Posterior vena cava (tissue), 2 donors: ENCODE data around the gene FCHO1. TPM values are rescaled to one million over a fixed set of nuclear protein-coding genes. Genes with fewer than 3 reads are reported as not detected.

ENCODE experiments used
- DNase-seq: peaks from one replicate; pipeline ENCODE4 v3.0.0-alpha.2; 2020; ENCODE audit warnings: low spot score
- intact Hi-C, 2 donors: fragments of 100-400 bp; cut with DNase I; formaldehyde crosslinking; loops; one replicate each; pipeline versions ENCODE4 v1.14.1 to v1.14.2; 2022 to 2023
- total RNA-seq, 2 donors: library from RNA; stranded (reverse); fragmentation: NEBNext Ultra II Directional; extraction: Animal tissue kit (Norgen Biotek cat#: 25700); gene quantifications; one replicate each; pipeline ENCODE4 v1.2.1, GENCODE V29; 2021
- donor health status: DM: yes; HTN: yes; CAD: no.
- donor health status: DM: yes; HTN: yes; CAD: no.

The FCHO1 gene
- total RNA-seq, 2 donors from 2014 or later, result 2.0 to 2.1 TPM

GRCh38 chr19:17806945-17807344, 55.7 kb downstream of the FCHO1 start:
- intact Hi-C loops, result no loop called here
- no peak for DNase-seq

- no peak for DNase-seq
- intact Hi-C loops, result no loop called here
Measured at GRCh38 chr19:17807731-17808316, 56.5 kb downstream of the FCHO1 start.

GRCh38 chr19:17811103-17811502, 59.8 kb downstream of the FCHO1 start:
- DNase-seq, result no peak
- intact Hi-C loops, result no loop called here

DNA sequence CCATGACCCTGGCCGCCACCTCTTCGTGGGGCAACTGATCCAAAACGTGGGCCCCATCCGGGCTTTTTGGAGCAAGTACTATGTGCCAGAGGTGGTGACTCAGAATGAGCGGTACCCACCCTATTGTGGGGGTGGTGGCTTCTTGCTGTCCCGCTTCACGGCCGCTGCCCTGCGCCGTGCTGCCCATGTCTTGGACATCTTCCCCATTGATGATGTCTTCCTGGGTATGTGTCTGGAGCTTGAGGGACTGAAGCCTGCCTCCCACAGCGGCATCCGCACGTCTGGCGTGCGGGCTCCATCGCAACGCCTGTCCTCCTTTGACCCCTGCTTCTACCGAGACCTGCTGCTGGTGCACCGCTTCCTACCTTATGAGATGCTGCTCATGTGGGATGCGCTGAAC, 60.4 kb downstream of the FCHO1 start:
- intact Hi-C loops, result no loop called here
- no peak for DNase-seq

GRCh38 chr19:17812099-17812498, 60.8 kb downstream of the FCHO1 start:
- intact Hi-C loops, result no loop called here
- DNase-seq, result no peak

DNA sequence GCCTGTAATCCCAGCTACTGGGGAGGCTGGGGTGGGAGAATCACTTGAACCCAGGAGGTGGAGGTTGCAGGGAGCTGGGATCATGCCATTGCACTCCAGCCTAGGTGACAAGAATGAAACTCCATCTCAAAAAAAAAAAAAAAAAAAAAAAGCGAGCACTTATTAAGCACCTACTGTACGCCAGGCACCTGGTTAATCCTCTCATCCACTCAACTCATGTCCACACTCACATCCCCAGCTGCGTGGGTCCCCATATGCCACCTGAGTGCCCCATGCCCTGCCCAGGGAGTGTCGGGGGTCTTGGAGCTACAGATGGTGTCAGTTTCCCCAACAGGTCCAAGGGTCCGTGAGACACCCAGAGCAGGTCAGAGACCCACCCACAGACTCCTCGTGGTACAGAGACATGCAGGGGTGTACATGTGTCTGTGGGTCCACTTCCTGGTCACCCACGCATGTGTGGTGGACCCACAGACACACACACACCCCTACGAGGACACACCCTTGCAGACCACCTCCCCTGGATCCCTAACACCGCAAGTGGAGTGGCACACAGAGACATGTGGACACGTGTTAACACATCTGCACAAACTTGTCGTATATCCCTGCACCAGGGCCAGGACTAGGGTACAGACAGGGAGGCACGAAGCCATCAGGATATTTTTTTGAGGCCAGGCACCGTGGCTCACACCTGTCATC, 66.5 kb downstream of the FCHO1 start:
- intact Hi-C loops, result no loop called here
- DNase-seq, result no peak

- DNase-seq, result no peak
- intact Hi-C loops, result no loop called here
Measured at GRCh38 chr19:17821190-17821589, 69.9 kb downstream of the FCHO1 start, which contains the start of gene INSL3. Gene INSL3 (minus strand): TSS chr19:17821519. CDS start chr19:17821506, 13 bp downstream.

GRCh38 chr19:17824339-17824738, 73.1 kb downstream of the FCHO1 start:
- DNase-seq, result no peak
- intact Hi-C loops, result no loop called here

DNA sequence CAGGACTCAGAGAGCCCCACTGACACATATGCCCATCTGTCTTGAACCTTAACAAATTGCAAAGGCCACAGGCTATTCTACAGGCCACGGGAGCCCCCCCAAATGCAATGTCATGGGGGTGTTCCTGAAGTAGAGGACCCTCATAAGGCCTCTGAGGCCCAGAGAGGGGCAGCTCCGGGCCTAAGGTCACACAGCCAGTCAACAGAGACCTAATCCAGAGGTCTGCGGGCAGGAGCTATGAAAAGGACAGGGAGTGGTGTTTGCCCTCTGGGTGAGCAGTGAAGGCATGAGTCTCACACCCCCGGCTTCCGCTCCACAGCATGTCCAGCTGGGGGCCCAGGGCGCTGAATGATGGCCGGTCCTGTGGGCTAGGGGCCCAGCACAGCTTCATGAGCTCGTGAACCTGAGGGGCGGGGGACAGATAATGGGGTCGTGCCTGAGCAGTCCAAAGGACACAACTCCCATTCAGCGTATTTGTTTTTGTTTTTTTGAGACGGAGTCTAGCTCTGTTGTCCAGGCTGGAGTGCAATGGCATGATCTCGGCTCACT, 75.3 kb downstream of the FCHO1 start:
- no peak for DNase-seq
- intact Hi-C loops, result no loop called here

DNA sequence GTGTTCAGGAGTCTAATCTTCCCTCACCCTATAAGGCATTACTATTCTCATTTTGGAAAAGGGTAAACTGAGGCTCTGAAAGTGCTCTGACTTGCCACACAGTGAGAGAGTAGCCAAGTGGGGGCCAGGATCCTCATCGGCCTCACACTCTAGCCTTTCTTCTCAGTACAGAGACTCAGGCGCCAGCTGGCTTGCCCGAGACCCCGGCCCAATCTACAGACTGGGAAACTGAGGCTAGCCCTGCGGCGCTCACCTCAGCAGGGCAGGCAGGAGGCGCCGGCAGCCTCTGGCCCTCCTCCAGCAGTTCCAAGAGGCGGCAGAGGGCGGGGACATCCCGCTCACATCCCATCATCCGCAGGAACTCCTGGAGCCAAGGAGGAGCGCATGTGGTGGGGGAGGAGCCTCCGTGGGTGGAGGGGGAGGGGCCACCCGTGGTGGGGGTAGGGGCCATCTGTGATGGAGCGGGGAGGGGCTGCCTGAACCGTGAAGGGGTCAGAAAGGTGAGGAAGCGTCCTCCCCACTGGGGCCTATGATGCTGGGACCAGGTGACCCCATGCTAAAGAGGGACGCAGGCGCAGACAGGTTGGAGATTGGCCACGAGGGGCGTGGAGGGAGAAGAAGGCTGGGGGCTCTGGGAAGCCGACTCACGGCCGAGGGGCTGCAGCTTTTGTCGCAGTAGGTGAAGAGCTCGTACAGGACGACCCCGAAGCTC, 78.7 kb downstream of the FCHO1 start:
- no peak for DNase-seq
- intact Hi-C loops, result no loop called here

- intact Hi-C loops, result no loop called here
- peak; percentile 87 for DNase-seq
Measured at GRCh38 chr19:17830567-17831418, 79.5 kb downstream of the FCHO1 start.

DNA sequence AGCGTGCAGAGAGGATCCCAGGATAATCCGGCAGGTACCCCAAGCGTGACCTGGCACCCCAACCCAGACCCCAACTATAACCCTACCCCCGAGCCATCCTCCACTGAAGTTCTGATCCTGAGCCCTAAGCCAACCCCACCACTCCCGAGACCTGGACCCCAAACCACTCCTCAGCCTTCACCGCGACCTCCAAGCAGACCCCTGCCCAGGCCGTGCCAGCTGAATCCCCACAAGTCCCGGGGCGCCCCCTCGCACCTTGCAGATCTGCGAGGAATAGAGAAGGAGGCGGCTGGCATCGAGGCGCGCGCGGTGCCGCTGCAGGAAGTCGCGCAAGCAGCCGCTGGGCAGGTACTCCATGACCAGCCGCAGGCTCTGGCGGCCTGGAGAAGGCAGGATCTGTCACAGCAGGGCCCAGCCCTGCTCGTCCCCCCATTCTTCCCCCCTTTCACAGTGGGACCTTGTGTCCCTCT, 80.2 kb downstream of the FCHO1 start:
- intact Hi-C loops, result no loop called here
- no peak for DNase-seq

GRCh38 chr19:17832443-17833208, 81.3 kb downstream of the FCHO1 start:
- intact Hi-C loops, result no loop called here
- DNase-seq, result no peak

GRCh38 chr19:17834350-17835181, 83.3 kb downstream of the FCHO1 start:
- no peak for DNase-seq
- intact Hi-C loops, result no loop called here

- DNase-seq, result no peak
- intact Hi-C loops, result no loop called here
Measured at GRCh38 chr19:17835182-17836006, 84.1 kb downstream of the FCHO1 start.

DNA sequence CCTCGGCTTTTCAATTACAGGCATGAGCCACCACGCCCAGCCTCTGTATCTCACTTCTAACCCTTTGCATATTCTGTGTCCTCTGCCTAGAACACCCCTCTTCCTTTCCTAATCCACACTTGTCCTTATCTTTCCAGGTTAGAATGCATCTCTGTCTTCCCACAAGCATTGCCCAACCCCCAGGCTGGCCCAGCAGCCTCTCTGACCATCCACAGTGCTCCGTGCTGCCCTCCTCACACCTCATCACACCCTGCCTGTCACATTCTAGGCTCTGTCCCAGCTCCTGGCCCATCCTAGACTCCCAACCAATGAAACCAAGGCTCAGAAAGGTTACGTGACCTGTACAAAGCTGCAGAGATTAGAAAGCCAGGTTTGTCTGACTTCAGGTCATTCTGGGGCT, 85.3 kb downstream of the FCHO1 start:
- DNase-seq, result no peak
- intact Hi-C loops, result no loop called here

DNA sequence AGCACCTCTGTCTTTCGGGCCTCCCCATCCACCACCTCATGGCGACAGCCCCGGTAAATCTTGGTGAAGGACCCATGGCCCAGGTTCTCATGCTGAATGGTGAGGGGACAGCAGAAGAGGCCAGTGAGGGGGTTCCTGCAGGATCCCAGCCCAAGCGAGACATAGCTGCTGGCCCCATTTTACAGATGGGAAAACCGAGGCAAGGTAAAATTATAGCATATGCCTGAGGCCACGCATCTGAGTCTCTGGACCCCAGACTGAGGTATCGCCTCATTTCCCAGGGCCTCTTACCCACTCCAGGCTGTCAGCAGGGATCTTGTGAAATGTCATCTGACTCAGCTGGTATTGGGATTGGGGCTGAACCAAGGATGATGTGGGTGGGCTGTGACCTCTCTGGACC, 86.7 kb downstream of the FCHO1 start:
- no peak for DNase-seq
- intact Hi-C loops, result no loop called here
